Measurements from ENCODE around the gene PCNA. TPM values are rescaled to one million over a fixed set of nuclear protein-coding genes. Genes with fewer than 3 reads are reported as not detected.

The PCNA gene
- total RNA-seq, 4 donors from 2014 or later: 39.4 to 47.0 (median 43.4) TPM

DNA sequence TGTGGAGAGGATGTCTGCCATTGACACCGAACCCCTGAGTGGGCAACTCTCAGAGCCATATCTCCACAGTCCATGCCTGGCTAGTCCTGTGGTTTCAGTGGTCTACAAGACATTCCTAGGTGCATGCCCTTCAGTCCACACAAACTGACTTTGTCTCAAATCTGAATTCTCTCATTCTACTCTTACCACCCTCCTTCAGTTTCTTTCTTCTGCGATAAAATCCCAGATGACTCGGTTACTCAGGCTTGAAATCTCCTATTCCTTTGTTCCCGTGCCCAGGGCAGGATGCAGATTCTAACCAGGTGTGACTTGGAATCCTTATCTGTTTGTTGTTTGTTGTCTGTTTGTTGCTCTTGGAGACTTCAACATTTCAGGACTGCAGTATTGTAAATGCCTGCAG lies 16.3 kb upstream of the PCNA start:
- H3K4me3 ChIP-seq (ENCODE audit: low read depth, poor library complexity, severe bottlenecking): no peak overlapping the region
- 59 to 60% methylated on average over 4 of the region's 4 CpGs for WGBS, 2 donors
- TF ChIP-seq, protein P1, sequence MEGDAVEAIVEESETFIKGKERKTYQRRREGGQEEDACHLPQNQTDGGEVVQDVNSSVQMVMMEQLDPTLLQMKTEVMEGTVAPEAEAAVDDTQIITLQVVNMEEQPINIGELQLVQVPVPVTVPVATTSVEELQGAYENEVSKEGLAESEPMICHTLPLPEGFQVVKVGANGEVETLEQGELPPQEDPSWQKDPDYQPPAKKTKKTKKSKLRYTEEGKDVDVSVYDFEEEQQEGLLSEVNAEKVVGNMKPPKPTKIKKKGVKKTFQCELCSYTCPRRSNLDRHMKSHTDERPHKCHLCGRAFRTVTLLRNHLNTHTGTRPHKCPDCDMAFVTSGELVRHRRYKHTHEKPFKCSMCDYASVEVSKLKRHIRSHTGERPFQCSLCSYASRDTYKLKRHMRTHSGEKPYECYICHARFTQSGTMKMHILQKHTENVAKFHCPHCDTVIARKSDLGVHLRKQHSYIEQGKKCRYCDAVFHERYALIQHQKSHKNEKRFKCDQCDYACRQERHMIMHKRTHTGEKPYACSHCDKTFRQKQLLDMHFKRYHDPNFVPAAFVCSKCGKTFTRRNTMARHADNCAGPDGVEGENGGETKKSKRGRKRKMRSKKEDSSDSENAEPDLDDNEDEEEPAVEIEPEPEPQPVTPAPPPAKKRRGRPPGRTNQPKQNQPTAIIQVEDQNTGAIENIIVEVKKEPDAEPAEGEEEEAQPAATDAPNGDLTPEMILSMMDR (IDR thresholded peaks at IDR 0.05): no peak
- TF ChIP-seq POLR2A (IDR thresholded peaks at IDR 0.05): no peak
- intact Hi-C loops (cut with DNase I; ENCODE audit: low total_unique reads): no loop called here
- DNase-seq (ENCODE audit: low spot score in 2 of 2): no peak

DNA sequence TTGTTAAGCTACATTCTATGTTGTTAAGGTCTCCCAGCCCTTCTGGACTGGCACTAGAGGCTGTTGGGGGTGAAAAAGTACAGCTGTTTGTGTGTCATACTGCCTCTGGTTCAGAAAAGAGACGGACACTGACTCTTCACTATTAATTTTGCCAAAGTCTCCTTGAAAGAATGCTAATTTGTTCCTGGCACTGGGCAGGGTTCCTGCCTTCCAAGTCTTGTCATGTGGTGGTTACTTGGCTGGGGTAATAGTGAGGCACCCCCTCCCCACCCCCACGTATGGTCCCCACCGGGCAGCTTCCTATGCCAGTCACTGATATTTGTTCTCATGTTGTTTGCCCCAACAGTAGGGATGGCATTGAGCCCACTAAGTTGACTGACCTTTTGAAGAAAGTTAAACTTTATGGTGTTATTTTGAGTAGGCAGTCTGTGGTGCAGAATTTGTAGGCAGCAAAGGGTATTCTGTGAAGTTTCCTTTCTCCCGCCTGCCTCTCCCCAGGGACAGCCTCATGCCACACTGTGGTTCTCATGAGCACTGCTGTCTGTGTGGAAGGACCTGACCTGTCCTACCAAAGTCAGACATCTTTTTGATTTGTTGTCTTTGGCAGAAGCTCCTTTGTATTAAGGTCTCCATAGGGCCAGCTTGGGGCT lies 15.7 kb upstream of the PCNA start:
- no peak for DNase-seq (ENCODE audit: low spot score in 2 of 2)
- intact Hi-C loops (cut with DNase I; ENCODE audit: low total_unique reads): no loop called here
- H3K4me3 ChIP-seq (ENCODE audit: low read depth, poor library complexity, severe bottlenecking): no peak overlapping the region
- 29% methylated on average over 4 of the region's 4 CpGs for WGBS, 2 donors
- TF ChIP-seq, protein P1 (IDR thresholded peaks at IDR 0.05): no peak
- TF ChIP-seq POLR2A (IDR thresholded peaks at IDR 0.05): no peak

DNA sequence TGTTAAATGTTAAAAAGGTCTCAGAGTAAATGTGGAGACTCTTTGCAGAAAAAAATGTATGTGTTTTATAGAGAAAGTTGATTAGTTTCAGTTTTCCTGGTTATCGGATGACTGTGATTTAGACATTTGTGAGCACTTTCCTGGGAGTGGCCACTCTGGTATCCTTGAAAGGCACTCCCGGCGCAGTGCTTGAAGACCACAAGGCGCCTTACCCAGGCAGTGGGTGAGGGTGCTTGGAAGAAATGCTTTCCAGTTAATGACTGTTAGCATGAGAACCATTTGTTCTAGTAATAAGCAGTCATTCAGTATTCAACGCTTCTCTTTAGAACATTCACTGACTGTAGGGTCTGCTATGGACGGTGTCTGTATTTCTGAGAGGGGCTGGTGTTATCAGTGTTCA lies 14.2 kb upstream of the PCNA start:
- TF ChIP-seq, protein P1 (IDR thresholded peaks at IDR 0.05): no peak
- no peak for TF ChIP-seq POLR2A (IDR thresholded peaks at IDR 0.05)
- intact Hi-C loops (cut with DNase I; ENCODE audit: low total_unique reads): no loop called here
- 90% methylated on average over 6 of the region's 6 CpGs for WGBS, 2 donors
- DNase-seq (ENCODE audit: low spot score in 2 of 2): no peak
- no peak overlapping the region for H3K4me3 ChIP-seq (ENCODE audit: low read depth, poor library complexity, severe bottlenecking)

DNA sequence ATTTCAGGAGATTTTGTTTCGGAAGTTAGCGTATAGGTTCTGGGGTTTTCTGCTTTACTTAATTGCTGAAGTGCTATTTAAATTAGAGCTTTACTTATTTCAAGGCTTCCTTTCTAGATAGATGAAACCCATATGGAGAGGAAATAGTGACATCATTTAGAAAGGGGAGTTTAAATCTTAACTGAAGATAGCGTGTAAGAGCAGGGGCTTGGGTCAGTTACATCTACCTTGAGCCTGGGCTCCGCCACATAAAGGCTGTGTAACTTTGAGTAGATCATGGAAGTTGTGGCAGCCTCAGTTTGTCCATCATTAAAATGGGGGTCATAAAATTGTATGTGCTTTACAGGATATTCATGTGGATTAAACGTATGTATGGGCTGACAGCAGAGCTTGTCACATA lies 11.7 kb upstream of the PCNA start:
- intact Hi-C loops (cut with DNase I; ENCODE audit: low total_unique reads): no loop called here
- 75 to 77% methylated on average over 5 of the region's 5 CpGs for WGBS, 2 donors
- no peak for TF ChIP-seq POLR2A (IDR thresholded peaks at IDR 0.05)
- no peak overlapping the region for H3K4me3 ChIP-seq (ENCODE audit: low read depth, poor library complexity, severe bottlenecking)
- no peak for DNase-seq (ENCODE audit: low spot score in 2 of 2)

DNA sequence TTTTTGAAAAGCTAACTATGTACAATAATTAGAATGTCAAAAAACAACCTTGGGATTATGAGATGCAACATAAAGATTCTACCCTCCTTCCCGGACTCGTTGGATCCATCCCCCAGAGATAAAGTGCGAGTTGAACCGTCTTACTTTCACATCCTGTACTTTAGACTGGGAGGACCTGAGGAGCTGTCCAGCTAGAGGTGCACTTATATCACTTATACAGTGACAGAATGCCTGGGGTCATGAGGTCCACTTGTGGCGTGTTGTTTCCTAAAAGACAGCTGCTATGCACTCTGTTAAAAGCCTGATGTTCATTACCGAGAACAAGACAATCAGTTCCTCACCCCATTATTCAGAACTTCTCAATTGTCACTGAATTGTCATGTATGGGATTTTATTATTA lies 9.1 kb upstream of the PCNA start:
- DNase-seq (ENCODE audit: low spot score in 2 of 2): no peak
- 73 to 75% methylated on average over 6 of the region's 6 CpGs for WGBS, 2 donors
- no peak for TF ChIP-seq POLR2A (IDR thresholded peaks at IDR 0.05)
- TF ChIP-seq, protein P1 (IDR thresholded peaks at IDR 0.05): no peak
- no peak overlapping the region for H3K4me3 ChIP-seq (ENCODE audit: low read depth, poor library complexity, severe bottlenecking)
- intact Hi-C loops (cut with DNase I; ENCODE audit: low total_unique reads): loop anchor here (5.0 kb wide), 1 partner anchor 63 kb away; no protein-coding TSS in a partner anchor

DNA sequence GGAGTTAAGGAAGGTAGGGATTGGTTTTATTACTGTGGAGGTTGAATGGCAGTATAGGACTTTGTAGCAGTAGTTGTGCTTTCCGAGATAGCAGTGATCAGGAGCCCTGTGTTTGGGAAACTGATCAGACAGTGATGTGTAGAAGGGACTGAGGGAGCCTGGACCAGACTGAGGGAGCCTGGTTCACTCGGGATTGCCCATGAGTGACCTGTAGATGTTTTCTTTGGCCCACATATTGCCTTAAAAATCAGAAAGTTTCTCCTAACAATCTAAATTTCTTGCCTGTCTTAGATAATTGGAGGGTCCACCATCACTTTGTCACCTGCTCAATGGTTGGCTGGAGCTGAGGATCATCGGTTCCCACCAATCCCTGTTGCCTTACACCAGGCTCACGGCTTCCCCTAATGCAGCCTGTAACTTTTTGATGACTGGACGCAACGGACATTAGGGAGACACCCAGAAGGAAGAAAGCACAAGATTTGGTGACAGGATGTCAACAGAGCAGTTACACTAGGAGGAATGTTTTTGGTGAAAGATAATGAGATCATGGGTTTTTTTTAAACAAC lies 8.2 kb upstream of the PCNA start:
- TF ChIP-seq POLR2A (IDR thresholded peaks at IDR 0.05): no peak
- TF ChIP-seq, protein P1 (IDR thresholded peaks at IDR 0.05): no peak
- WGBS, 2 donors: 36 to 37% methylated on average over 6 of the region's 6 CpGs
- intact Hi-C loops (cut with DNase I; ENCODE audit: low total_unique reads): loop anchor here (5.0 kb wide), 1 partner anchor 64 kb away; no protein-coding TSS in a partner anchor
- DNase-seq (ENCODE audit: low spot score in 2 of 2): peak in 1 of 2 donors; percentile 37
- H3K4me3 ChIP-seq (ENCODE audit: low read depth, poor library complexity, severe bottlenecking): no peak overlapping the region

Measured in lower leg skin (tissue), 4 donors.